Measurements from ENCODE around the gene VPS51. TPM values are rescaled to one million over a fixed set of nuclear protein-coding genes. Genes with fewer than 3 reads are reported as not detected.

Gene VPS51
- total and polyA plus RNA-seq, 2 of the 13 experiments (the other 11 are each of a cell fraction or from before 2014, with no cell fraction given): 76.3 to 90.6 TPM

GRCh38 chr11:65134240-65134951 is 38.4 kb downstream of the VPS51 start, which contains the start of gene SYVN1 (continued):
- TF ChIP-seq RERE (CRISPR knock-in tag; IDR thresholded peaks at IDR 0.05; ENCODE audit: low read depth) (no peak), FOXK2 (IDR thresholded peaks at IDR 0.05) (peak; percentile 95), ZNF574 (CRISPR knock-in tag; IDR thresholded peaks at IDR 0.05) (peak; percentile 82), ZNF10 (CRISPR knock-in tag; IDR thresholded peaks at IDR 0.05; ENCODE audit: borderline replicate concordance, low read depth) (no peak), GABPB1 (CRISPR knock-in tag; IDR thresholded peaks at IDR 0.05) (peak; percentile 98), ZSCAN9 (CRISPR knock-in tag; IDR thresholded peaks at IDR 0.05; ENCODE audit: borderline replicate concordance) (no peak), ZNF850 (CRISPR knock-in tag; conservative IDR thresholded peaks at IDR 0.05) (peak; percentile 50; the same call in 1 of the 2 replicates), DNMT1 (CRISPR knock-in tag; IDR thresholded peaks at IDR 0.05) (peak; percentile 62; the same call in 1 of the 2 replicates), TMF1 (CRISPR knock-in tag; IDR thresholded peaks at IDR 0.05; ENCODE audit: low read depth) (no peak), FOXP1 (IDR thresholded peaks at IDR 0.05) (no peak), FOXP1 (CRISPR knock-in tag; IDR thresholded peaks at IDR 0.05) (no peak), MTERF4 (CRISPR knock-in tag; IDR thresholded peaks at IDR 0.05) (no peak; the same call in 1 of the 2 replicates), KDM5B (CRISPR knock-in tag; IDR thresholded peaks at IDR 0.05; ENCODE audit: borderline replicate concordance) (peak; percentile 90), PRDM15 (CRISPR knock-in tag; IDR thresholded peaks at IDR 0.05) (peak; percentile 25; the same call in 1 of the 2 replicates)
